GM12892 (cell line): ENCODE measurements around the gene MACROD2.

ENCODE experiments used
- POLR2A ChIP-seq: IDR thresholded peaks from 2 replicates; pipeline ENCODE4 v1.6.1; 2011; ENCODE audit warnings: low read depth, low read length, control low read depth
- POLR2AphosphoS5 ChIP-seq: IDR thresholded peaks from 2 replicates; pipeline ENCODE4 v1.6.1; 2011; ENCODE audit warnings: low read depth, low read length, control low read depth
- TAF1 ChIP-seq: IDR thresholded peaks from 2 replicates; pipeline ENCODE4 v1.6.1; 2011; ENCODE audit warnings: low read depth, mild to moderate bottlenecking, control low read depth, low read length, borderline replicate concordance

- TF ChIP-seq POLR2A (no peak), TAF1 (no peak), POLR2AphosphoS5 (no peak)
Measured at GRCh38 chr20:14644306-14645097, 649.2 kb downstream of the MACROD2 start.
